GM12878 (cell line): ENCODE results near the gene HRNR. TPM values are rescaled to one million over a fixed set of nuclear protein-coding genes. Genes with fewer than 3 reads are reported as not detected.

Experiments used
- ATAC-seq: fragments of 200-7000 bp; cut with Tn5 transposase; 3 replicates; pipeline ENCODE4 v1.9.1; 2020; ENCODE audit warnings: mild to moderate bottlenecking, moderate library complexity
- BruUV-seq: library from RNA; stranded (reverse); fragments of 400-500 nt; replicated peaks from 2 replicates; lab custom pipeline; 2021; lab: Mats Ljungman, UMichigan
- CTCF ChIA-PET: fragments of 300-600 bp; sonication (Branson Sonifier 250); formaldehyde crosslinking; extraction: SDS; loops from one replicate; lab custom pipeline; 2021; ENCODE audit warnings: inconsistent platforms; lab: Yijun Ruan, JAX
- POLR2A ChIA-PET: fragments of 350-600 bp; formaldehyde crosslinking; extraction: SDS; loops from one replicate; lab custom pipeline; 2021; ENCODE audit warnings: inconsistent platforms; lab: Charles Lee
- RAD21 ChIA-PET: fragments of 300-600 bp; sonication (Branson Sonifier 250); formaldehyde crosslinking; loops from one replicate; lab custom pipeline; 2023; ENCODE audit warnings: antibody characterized with exemption; ENCODE audit not compliant: unreplicated experiment; lab: Charles Lee
- SMC1A ChIA-PET: fragments of 300-600 bp; sonication (Branson Sonifier 250); formaldehyde crosslinking; loops from one replicate; lab custom pipeline; 2023; ENCODE audit not compliant: unreplicated experiment, uncharacterized antibody; lab: Charles Lee
- DNase-seq: peaks from one replicate; pipeline ENCODE4 v3.0.0-alpha.2; 2011; ENCODE audit warnings: low read depth, low spot score
- FAIRE-seq: peaks from 3 replicates; lab custom pipeline; 2011; peaks lifted over from hg19 to GRCh38; lab: Jason Lieb, UNC
- H2AFZ ChIP-seq: 2 replicates; pipeline ENCODE4 v1.6.0; 2011; ENCODE audit warnings: low read depth, low read length, control low read depth; ENCODE audit not compliant: control insufficient read depth
- H3K27ac ChIP-seq: 2 replicates; pipeline ENCODE4 v1.5.1; 2011; ENCODE audit warnings: control low read depth; ENCODE audit not compliant: control insufficient read depth, insufficient read depth
- H3K27me3 ChIP-seq, 2 experiments: replicated peaks in 1 of 2; 2 replicates each; pipeline versions ENCODE4 v1.6.0 to v1.6.1; 2011; ENCODE audit warnings: low read length in 1 of 2; ENCODE audit not compliant: control insufficient read depth in 2 of 2, insufficient read depth in 2 of 2
- H3K36me3 ChIP-seq, 2 experiments: 2 replicates each; pipeline ENCODE4 v1.5.1; 2011; ENCODE audit warnings: low read length in 1 of 2; ENCODE audit not compliant: control insufficient read depth in 2 of 2, insufficient read depth in 2 of 2
- H3K4me1 ChIP-seq: 2 replicates; pipeline ENCODE4 v1.6.1; 2011; ENCODE audit warnings: mild to moderate bottlenecking, low read length, moderate library complexity, mixed read lengths; ENCODE audit not compliant: control insufficient read depth, insufficient read depth
- H3K4me2 ChIP-seq: 2 replicates; pipeline ENCODE4 v1.6.0; 2011; ENCODE audit warnings: control low read depth; ENCODE audit not compliant: control insufficient read depth, insufficient read depth
- H3K4me3 ChIP-seq: fragments of 200-600 bp; sonication (generic); 2 replicates; pipeline ENCODE4 v1.5.1; 2016
- H3K79me2 ChIP-seq: 2 replicates; pipeline ENCODE4 v1.6.0; 2011; ENCODE audit warnings: low read length; ENCODE audit not compliant: control insufficient read depth, insufficient read depth
- H3K9ac ChIP-seq: 2 replicates; pipeline ENCODE4 v1.8.0; 2011; ENCODE audit warnings: low read length, control low read depth, mixed read lengths; ENCODE audit not compliant: control insufficient read depth, insufficient read depth
- H3K9me3 ChIP-seq: replicated peaks from 3 replicates; pipeline ENCODE4 v1.5.1; 2011; ENCODE audit warnings: mild to moderate bottlenecking, low read length; ENCODE audit not compliant: control insufficient read depth, insufficient read depth
- H4K20me1 ChIP-seq: 2 replicates; pipeline ENCODE4 v1.6.0; 2011; ENCODE audit not compliant: control insufficient read depth, insufficient read depth
- BACH1 ChIP-seq: fragments of 450-650 bp; IDR thresholded peaks from 2 replicates; pipeline ENCODE4 v1.6.1; 2017; ENCODE audit warnings: mild to moderate bottlenecking, borderline replicate concordance
- CHD1 ChIP-seq: IDR thresholded peaks from 2 replicates; pipeline ENCODE4 v1.6.1; 2012; ENCODE audit warnings: low read depth, low read length, improper control_type of control experiment
- EGR1 ChIP-seq, 2 experiments: IDR thresholded peaks; 1 replicate in 1 of 2; 2 replicates in 1 of 2; pipeline ENCODE4 v1.6.1; 2011 to 2012; ENCODE audit warnings: low read depth in 2 of 2, low read length in 2 of 2, borderline replicate concordance in 1 of 2, mild to moderate bottlenecking in 1 of 2, moderate library complexity in 1 of 2
- GABPA ChIP-seq: IDR thresholded peaks from 2 replicates; pipeline ENCODE4 v1.6.1; 2014; ENCODE audit warnings: antibody characterized with exemption, low read depth, mild to moderate bottlenecking, inconsistent platforms
- MTA2 ChIP-seq: fragments of 450-650 bp; IDR thresholded peaks from 2 replicates; pipeline ENCODE4 v1.6.1; 2016; ENCODE audit warnings: low read depth, mild to moderate bottlenecking, moderate library complexity
- RAD21 ChIP-seq: IDR thresholded peaks from 2 replicates; pipeline ENCODE4 v1.6.1; 2011; ENCODE audit warnings: mild to moderate bottlenecking, low read depth, low read length, moderate library complexity; ENCODE audit not compliant: insufficient read depth
- RBBP5 ChIP-seq: fragments of 200-600 bp; sonication (generic); conservative IDR thresholded peaks from 2 replicates; pipeline ENCODE4 v1.6.1; 2016
- SPI1 ChIP-seq: IDR thresholded peaks from 2 replicates; pipeline ENCODE4 v1.6.1; 2011; ENCODE audit warnings: low read depth, mild to moderate bottlenecking, low read length, moderate library complexity, borderline replicate concordance; ENCODE audit not compliant: insufficient read depth
- SUZ12 ChIP-seq: fragments of 200-600 bp; sonication (generic); IDR thresholded peaks from one replicate; pipeline ENCODE4 v1.6.1; 2018; ENCODE audit warnings: antibody characterized with exemption, mild to moderate bottlenecking; ENCODE audit not compliant: unreplicated experiment
- TAF1 ChIP-seq: IDR thresholded peaks from 2 replicates; pipeline ENCODE4 v1.6.1; 2011; ENCODE audit warnings: mild to moderate bottlenecking, low read depth, low read length, borderline replicate concordance
- ZBED1 ChIP-seq: IDR thresholded peaks from 2 replicates; pipeline ENCODE4 v1.6.1; 2016; ENCODE audit warnings: borderline replicate concordance
- ZNF24 ChIP-seq: fragments of 450-650 bp; IDR thresholded peaks from 2 replicates; pipeline ENCODE4 v1.6.1; 2017; ENCODE audit warnings: antibody characterized with exemption, mild to moderate bottlenecking
- ZNF622 ChIP-seq: fragments of 450-650 bp; IDR thresholded peaks from 2 replicates; pipeline ENCODE4 v1.6.1; 2017; ENCODE audit warnings: mild to moderate bottlenecking, inconsistent platforms
- ZZZ3 ChIP-seq: IDR thresholded peaks from 2 replicates; pipeline ENCODE4 v1.6.1; 2011; ENCODE audit warnings: low read depth; ENCODE audit not compliant: control insufficient read depth, insufficient read length
- WGBS: methylation state at CpG from one replicate; pipeline ENCODE4 v1.1.6; 2016; ENCODE audit warnings: low lambda C conversion rate; ENCODE audit not compliant: insufficient replicate concordance, insufficient coverage; ENCODE audit errors: missing lambda C conversion rate; 5-methylcytosine and 5-hydroxymethylcytosine counted together
- in situ Hi-C: fragments of 300-500 bp; cut with MboI; formaldehyde crosslinking; loops from 9 replicates; pipeline ENCODE4 v1.14.3; 2018; ENCODE audit warnings: mixed read lengths
- intact Hi-C: fragments of 100-400 bp; cut with micrococcal nuclease; formaldehyde crosslinking; loops from one replicate; pipeline ENCODE4 v1.14.2; 2022; ENCODE audit not compliant: unreplicated experiment
- polyA plus RNA-seq, 11 experiments: library from polyadenylated mRNA; depleted of rRNA in 4 of 11; unstranded in 6 of 11; stranded (reverse) in 5 of 11; fragments of >200 nt; fragmentation: Nextera tagmentation in 4 of 11; fragmentation: Illumina TruSeq in 1 of 11; extraction: Ambion mirVana in 4 of 11; extraction: Trizol in 1 of 11; gene quantifications; 1 replicate in 1 of 11; 2 replicates in 10 of 11; pipeline versions ENCODE4 v1.2.1 to v1.2.3, GENCODE V29; 2011 to 2016; ENCODE audit warnings: inconsistent platforms in 2 of 11, missing spikeins in 2 of 11, low read depth in 1 of 11
- total RNA-seq, 4 experiments: library from RNA; depleted of rRNA in 3 of 4; stranded (reverse); fragments of >200 nt in 3 of 4; fragmentation: Illumina TruSeq in 1 of 4; extraction: Trizol in 1 of 4; gene quantifications; 2 replicates each; pipeline versions ENCODE4 v1.2.1 to v1.2.3, GENCODE V29; 2013 to 2021
- TF ChIP-seq, protein P1 (sequence below): fragments of 450-650 bp; IDR thresholded peaks from 2 replicates; pipeline ENCODE4 v1.6.1; 2017; ENCODE audit warnings: mild to moderate bottlenecking, moderate library complexity
- TF ChIP-seq, protein P2 (sequence below): fragments of 150-350 bp; IDR thresholded peaks from 2 replicates; pipeline ENCODE4 v1.6.1; 2016; ENCODE audit warnings: low read depth, low read length
- TF ChIP-seq, protein P3 (sequence below), 3 experiments: IDR thresholded peaks in 2 of 3; conservative IDR thresholded peaks in 1 of 3; 2 replicates each; pipeline ENCODE4 v1.5.1; 2011; ENCODE audit warnings: low read depth in 3 of 3, low read length in 3 of 3, mild to moderate bottlenecking in 3 of 3, control low read depth in 2 of 3, moderate library complexity in 2 of 3, inconsistent platforms in 1 of 3, mixed read lengths in 1 of 3; ENCODE audit not compliant: control insufficient read depth in 2 of 3, insufficient read depth in 1 of 3; ENCODE audit errors: extremely low read depth in 1 of 3

HRNR gene
- total and polyA plus RNA-seq, 10 of the 15 experiments (the other 5 are each of a cell fraction or from before 2014, with no cell fraction given) = not detected

- no peaks in the 10 kb centered on the region for H3K9me3 ChIP-seq
- H3K4me3 ChIP-seq = no peak overlapping the region
- FAIRE-seq = no peak
- SMC1A ChIA-PET = no interaction called here
- H3K79me2 ChIP-seq = no peaks in the 10 kb centered on the region
- CTCF ChIA-PET = interaction anchor here (1.2 kb wide), 1 partner anchor 189 kb away, joined by 4 read pairs; no protein-coding TSS in a partner anchor
- no peak overlapping the region for H3K9ac ChIP-seq
- H3K36me3 ChIP-seq = no peaks in the 10 kb centered on the region
- no peaks in the 10 kb centered on the region; a peak in 1 of 4 replicates for H3K27me3 ChIP-seq
- no peak for DNase-seq
- no peak overlapping the region for H2AFZ ChIP-seq
- no peak for ATAC-seq
- no peaks in the 10 kb centered on the region for H3K4me1 ChIP-seq
- BruUV-seq = no TSS peak
- POLR2A ChIA-PET = no interaction called here
- no peaks in the 10 kb centered on the region for H4K20me1 ChIP-seq
- in situ Hi-C loops (no loop called here), intact Hi-C loops (no loop called here)
- H3K27ac ChIP-seq = no peak overlapping the region
- 34% methylated on average over 2 of the region's 2 CpGs for WGBS
- RAD21 ChIA-PET = no interaction called here
- no peak overlapping the region for H3K4me2 ChIP-seq
- TF ChIP-seq ZNF24 (no peak), SPI1 (no peak), BACH1 (no peak), ZBED1 (no peak), TAF1 (no peak), ZNF622 (no peak), EGR1 (IDR thresholded peaks at IDR 0.05; ENCODE audit: borderline replicate concordance in 1 of 2, low read depth in 2 of 2, low read length in 2 of 2) (no peak), GABPA (no peak), RBBP5 (no peak), SUZ12 (no peak), MTA2 (no peak), RAD21 (no peak), ZZZ3 (no peak), CHD1 (no peak)
- TF ChIP-seq, protein P1, sequence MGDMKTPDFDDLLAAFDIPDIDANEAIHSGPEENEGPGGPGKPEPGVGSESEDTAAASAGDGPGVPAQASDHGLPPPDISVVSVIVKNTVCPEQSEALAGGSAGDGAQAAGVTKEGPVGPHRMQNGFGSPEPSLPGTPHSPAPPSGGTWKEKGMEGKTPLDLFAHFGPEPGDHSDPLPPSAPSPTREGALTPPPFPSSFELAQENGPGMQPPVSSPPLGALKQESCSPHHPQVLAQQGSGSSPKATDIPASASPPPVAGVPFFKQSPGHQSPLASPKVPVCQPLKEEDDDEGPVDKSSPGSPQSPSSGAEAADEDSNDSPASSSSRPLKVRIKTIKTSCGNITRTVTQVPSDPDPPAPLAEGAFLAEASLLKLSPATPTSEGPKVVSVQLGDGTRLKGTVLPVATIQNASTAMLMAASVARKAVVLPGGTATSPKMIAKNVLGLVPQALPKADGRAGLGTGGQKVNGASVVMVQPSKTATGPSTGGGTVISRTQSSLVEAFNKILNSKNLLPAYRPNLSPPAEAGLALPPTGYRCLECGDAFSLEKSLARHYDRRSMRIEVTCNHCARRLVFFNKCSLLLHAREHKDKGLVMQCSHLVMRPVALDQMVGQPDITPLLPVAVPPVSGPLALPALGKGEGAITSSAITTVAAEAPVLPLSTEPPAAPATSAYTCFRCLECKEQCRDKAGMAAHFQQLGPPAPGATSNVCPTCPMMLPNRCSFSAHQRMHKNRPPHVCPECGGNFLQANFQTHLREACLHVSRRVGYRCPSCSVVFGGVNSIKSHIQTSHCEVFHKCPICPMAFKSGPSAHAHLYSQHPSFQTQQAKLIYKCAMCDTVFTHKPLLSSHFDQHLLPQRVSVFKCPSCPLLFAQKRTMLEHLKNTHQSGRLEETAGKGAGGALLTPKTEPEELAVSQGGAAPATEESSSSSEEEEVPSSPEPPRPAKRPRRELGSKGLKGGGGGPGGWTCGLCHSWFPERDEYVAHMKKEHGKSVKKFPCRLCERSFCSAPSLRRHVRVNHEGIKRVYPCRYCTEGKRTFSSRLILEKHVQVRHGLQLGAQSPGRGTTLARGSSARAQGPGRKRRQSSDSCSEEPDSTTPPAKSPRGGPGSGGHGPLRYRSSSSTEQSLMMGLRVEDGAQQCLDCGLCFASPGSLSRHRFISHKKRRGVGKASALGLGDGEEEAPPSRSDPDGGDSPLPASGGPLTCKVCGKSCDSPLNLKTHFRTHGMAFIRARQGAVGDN = no peak
- TF ChIP-seq, protein P2, sequence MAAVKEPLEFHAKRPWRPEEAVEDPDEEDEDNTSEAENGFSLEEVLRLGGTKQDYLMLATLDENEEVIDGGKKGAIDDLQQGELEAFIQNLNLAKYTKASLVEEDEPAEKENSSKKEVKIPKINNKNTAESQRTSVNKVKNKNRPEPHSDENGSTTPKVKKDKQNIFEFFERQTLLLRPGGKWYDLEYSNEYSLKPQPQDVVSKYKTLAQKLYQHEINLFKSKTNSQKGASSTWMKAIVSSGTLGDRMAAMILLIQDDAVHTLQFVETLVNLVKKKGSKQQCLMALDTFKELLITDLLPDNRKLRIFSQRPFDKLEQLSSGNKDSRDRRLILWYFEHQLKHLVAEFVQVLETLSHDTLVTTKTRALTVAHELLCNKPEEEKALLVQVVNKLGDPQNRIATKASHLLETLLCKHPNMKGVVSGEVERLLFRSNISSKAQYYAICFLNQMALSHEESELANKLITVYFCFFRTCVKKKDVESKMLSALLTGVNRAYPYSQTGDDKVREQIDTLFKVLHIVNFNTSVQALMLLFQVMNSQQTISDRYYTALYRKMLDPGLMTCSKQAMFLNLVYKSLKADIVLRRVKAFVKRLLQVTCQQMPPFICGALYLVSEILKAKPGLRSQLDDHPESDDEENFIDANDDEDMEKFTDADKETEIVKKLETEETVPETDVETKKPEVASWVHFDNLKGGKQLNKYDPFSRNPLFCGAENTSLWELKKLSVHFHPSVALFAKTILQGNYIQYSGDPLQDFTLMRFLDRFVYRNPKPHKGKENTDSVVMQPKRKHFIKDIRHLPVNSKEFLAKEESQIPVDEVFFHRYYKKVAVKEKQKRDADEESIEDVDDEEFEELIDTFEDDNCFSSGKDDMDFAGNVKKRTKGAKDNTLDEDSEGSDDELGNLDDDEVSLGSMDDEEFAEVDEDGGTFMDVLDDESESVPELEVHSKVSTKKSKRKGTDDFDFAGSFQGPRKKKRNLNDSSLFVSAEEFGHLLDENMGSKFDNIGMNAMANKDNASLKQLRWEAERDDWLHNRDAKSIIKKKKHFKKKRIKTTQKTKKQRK = no peak
- TF ChIP-seq, protein P3, sequence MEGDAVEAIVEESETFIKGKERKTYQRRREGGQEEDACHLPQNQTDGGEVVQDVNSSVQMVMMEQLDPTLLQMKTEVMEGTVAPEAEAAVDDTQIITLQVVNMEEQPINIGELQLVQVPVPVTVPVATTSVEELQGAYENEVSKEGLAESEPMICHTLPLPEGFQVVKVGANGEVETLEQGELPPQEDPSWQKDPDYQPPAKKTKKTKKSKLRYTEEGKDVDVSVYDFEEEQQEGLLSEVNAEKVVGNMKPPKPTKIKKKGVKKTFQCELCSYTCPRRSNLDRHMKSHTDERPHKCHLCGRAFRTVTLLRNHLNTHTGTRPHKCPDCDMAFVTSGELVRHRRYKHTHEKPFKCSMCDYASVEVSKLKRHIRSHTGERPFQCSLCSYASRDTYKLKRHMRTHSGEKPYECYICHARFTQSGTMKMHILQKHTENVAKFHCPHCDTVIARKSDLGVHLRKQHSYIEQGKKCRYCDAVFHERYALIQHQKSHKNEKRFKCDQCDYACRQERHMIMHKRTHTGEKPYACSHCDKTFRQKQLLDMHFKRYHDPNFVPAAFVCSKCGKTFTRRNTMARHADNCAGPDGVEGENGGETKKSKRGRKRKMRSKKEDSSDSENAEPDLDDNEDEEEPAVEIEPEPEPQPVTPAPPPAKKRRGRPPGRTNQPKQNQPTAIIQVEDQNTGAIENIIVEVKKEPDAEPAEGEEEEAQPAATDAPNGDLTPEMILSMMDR (IDR thresholded peaks at IDR 0.05 in 2 of 3, conservative IDR thresholded peaks at IDR 0.05 in 1 of 3; ENCODE audit: control insufficient read depth in 2 of 3, extremely low read depth in 1 of 3, insufficient read depth in 1 of 3, low read depth in 3 of 3, low read length in 3 of 3) = no peak
Observed at GRCh38 chr1:152251391-152251790, 27.4 kb upstream of the HRNR start.
